ENCODE data around the gene DPF3. TPM values are rescaled to one million over a fixed set of nuclear protein-coding genes. Genes with fewer than 3 reads are reported as not detected.

The DPF3 gene
- total and polyA plus RNA-seq, 9 of the 15 experiments (the other 6 are each of a cell fraction or from before 2014, with no cell fraction given): 0.21 to 4.9 (median 1.2) TPM

DNA sequence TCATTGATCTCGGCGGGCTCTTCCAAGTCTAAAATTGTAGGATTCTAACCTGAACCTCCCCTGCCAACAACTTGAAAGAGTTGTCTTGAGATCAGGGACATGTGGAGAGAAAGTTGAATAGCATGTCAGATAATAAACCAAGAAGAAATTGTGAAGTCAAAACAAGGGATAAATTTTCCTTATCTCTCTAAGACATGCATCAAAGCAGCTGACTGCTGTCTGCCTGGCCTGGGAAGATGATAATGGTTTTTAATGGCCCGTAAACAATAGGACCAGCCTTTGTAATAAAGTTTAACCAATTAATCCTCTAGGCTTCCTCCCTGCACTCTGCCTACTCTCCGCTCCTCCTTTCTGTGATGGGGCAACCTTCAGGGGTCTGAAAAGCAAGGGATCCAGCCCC, 67.9 kb downstream of the DPF3 start (continued):
- peak; percentile 53; the same call in 1 of the 2 replicates for TF ChIP-seq CC2D1A (IDR thresholded peaks at IDR 0.05)
- TF ChIP-seq, protein P1, sequence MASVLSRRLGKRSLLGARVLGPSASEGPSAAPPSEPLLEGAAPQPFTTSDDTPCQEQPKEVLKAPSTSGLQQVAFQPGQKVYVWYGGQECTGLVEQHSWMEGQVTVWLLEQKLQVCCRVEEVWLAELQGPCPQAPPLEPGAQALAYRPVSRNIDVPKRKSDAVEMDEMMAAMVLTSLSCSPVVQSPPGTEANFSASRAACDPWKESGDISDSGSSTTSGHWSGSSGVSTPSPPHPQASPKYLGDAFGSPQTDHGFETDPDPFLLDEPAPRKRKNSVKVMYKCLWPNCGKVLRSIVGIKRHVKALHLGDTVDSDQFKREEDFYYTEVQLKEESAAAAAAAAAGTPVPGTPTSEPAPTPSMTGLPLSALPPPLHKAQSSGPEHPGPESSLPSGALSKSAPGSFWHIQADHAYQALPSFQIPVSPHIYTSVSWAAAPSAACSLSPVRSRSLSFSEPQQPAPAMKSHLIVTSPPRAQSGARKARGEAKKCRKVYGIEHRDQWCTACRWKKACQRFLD (CRISPR knock-in tag; IDR thresholded peaks at IDR 0.05): peak; percentile 96
- no peak for TF ChIP-seq HDAC8 (tag; IDR thresholded peaks at IDR 0.05)
- no peak for TF ChIP-seq ESRRB (CRISPR knock-in tag; IDR thresholded peaks at IDR 0.05; ENCODE audit: borderline replicate concordance)
- TF ChIP-seq, protein P2, sequence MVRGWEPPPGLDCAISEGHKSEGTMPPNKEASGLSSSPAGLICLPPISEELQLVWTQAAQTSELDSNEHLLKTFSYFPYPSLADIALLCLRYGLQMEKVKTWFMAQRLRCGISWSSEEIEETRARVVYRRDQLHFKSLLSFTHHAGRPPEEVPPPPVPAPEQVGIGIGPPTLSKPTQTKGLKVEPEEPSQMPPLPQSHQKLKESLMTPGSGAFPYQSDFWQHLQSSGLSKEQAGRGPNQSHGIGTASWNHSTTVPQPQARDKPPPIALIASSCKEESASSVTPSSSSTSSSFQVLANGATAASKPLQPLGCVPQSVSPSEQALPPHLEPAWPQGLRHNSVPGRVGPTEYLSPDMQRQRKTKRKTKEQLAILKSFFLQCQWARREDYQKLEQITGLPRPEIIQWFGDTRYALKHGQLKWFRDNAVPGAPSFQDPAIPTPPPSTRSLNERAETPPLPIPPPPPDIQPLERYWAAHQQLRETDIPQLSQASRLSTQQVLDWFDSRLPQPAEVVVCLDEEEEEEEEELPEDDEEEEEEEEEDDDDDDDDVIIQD (CRISPR knock-in tag; IDR thresholded peaks at IDR 0.05): no peak
- TF ChIP-seq STAT5B (CRISPR knock-in tag; IDR thresholded peaks at IDR 0.05): no peak
- no peak for TF ChIP-seq POLR2B (IDR thresholded peaks at IDR 0.05; ENCODE audit: low read depth, partially characterized antibody)
- no peak for TF ChIP-seq ZNF282 (CRISPR knock-in tag; IDR thresholded peaks at IDR 0.05)

DNA sequence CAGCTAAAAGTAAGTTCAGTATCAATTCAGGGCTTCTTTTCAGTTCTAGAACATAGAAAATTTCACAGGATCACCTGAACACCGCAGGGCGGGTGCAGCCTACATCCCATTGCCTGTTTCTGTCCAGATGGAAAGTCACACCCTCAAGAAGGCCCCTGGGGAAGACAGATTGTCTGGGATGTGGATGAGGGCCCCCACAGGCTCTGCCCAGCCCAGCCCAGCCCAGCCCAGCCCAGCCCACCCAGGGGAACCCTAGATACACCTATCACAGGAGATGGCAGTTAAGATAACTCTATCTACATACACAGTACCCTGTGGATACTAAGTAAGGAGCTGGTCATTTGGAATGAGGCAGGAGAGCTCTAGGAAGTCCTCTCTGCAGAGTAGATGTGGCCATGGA, 68.4 kb downstream of the DPF3 start:
- peak; percentile 18; the same call in 2 of the 3 replicates for ATAC-seq
- intact Hi-C loops (cut with micrococcal nuclease) (loop anchor here (5.0 to 10.0 kb wide), 2 partner anchors 67 to 81 kb away; partner anchors contain the start of gene DPF3), in situ Hi-C loops (cut with MboI) (no loop called here)
- Histone ChIP-seq H3K4me3 (no peak overlapping the region), H3K27me3 (ENCODE audit: control insufficient read depth in 2 of 2, insufficient read depth in 2 of 2, low read length in 2 of 2) (no peaks in the 10 kb centered on the region; a peak in 1 of 5 replicates), H3K9me1 (ENCODE audit: control insufficient read depth, insufficient read depth, low read length) (no peaks in the 10 kb centered on the region), H3K79me2 (ENCODE audit: control insufficient read depth, insufficient read depth, low read length) (no peaks in the 10 kb centered on the region), H3K36me3 (ENCODE audit: control insufficient read depth, insufficient read depth, low read length) (no peaks in the 10 kb centered on the region), H3K9me3 (replicated peaks; ENCODE audit: control insufficient read depth, insufficient read depth, low read depth, low read length) (no peaks in the 10 kb centered on the region), H3K9ac (ENCODE audit: insufficient read depth in 1 of 2, low read depth in 2 of 2, low read length in 2 of 2) (no peak overlapping the region), H3K27ac (ENCODE audit: extremely low read depth, low read depth, low read length) (no peak overlapping the region; the same call in 2 of the 3 replicates), H3K4me1 (replicated peaks in 1 of 2; ENCODE audit: control insufficient read depth in 2 of 2, insufficient read depth in 2 of 2, low read length in 2 of 2) (peaks cover 14 to 31% of the 10 kb centered on the region in 2 experiments; a peak in 3 of 5 replicates), H4K20me1 (replicated peaks; ENCODE audit: control insufficient read depth, insufficient read depth, low read length) (peaks cover 4% of the 10 kb centered on the region; the same call in 1 of the 2 replicates), H3K4me2 (ENCODE audit: insufficient read depth, low read length) (peak overlapping the region; percentile 30; the same call in 1 of the 2 replicates), H2AFZ (ENCODE audit: low read depth, low read length) (no peak overlapping the region)
- CTCF ChIA-PET (ENCODE audit: low intra/inter-chr PET ratio): no interaction called here
- no TSS peak for BruUV-seq (replicated peaks)
- WGBS (ENCODE audit: insufficient coverage, low coverage, missing lambda C conversion rate): 8% methylated on average over 2 of the region's 2 CpGs
- FAIRE-seq: no peak
- DNase-seq (ENCODE audit: extremely low read depth in 1 of 4, low spot score in 3 of 4): peak in 3 of 4 experiments; percentile 16 to 60 (median 55)
- POLR2A ChIA-PET: interaction anchor here (1.0 kb wide), 1 partner anchor 69 kb away, joined by 3 read pairs; the partner anchor contains the start of gene DPF3
- TF ChIP-seq, protein P3, sequence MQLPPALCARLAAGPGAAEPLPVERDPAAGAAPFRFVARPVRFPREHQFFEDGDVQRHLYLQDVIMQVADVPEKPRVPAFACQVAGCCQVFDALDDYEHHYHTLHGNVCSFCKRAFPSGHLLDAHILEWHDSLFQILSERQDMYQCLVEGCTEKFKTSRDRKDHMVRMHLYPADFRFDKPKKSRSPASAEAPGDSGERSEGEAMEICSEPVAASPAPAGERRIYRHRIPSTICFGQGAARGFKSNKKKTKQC (CRISPR knock-in tag; IDR thresholded peaks at IDR 0.05): no peak
- TF ChIP-seq, protein P2 (CRISPR knock-in tag; IDR thresholded peaks at IDR 0.05): no peak
- TF ChIP-seq ZNF830 (CRISPR knock-in tag; IDR thresholded peaks at IDR 0.05) (no peak), HNRNPLL (IDR thresholded peaks at IDR 0.05; ENCODE audit: low read depth, low read length, poor library complexity, severe bottlenecking) (no peak), CBX2 (IDR thresholded peaks at IDR 0.05; ENCODE audit: insufficient read depth, low read length, poor library complexity, severe bottlenecking) (no peak), ZFP36 (IDR thresholded peaks at IDR 0.05; ENCODE audit: low read depth, low read length, partially characterized antibody) (no peak), RBM39 (optimal IDR thresholded peaks at IDR 0.05; ENCODE audit: low read depth, low read length) (no peak), BRD4 (IDR thresholded peaks at IDR 0.05) (no peak)

All from K562 (cell line).